ENCODE data around the gene XAGE1B. TPM values are rescaled to one million over a fixed set of nuclear protein-coding genes. Genes with fewer than 3 reads are reported as not detected.
"Not testable (repeated sequence)": the region's sequence is repeated elsewhere in the genome, so short reads cannot be mapped to it uniquely, and the experiment has no call there.

XAGE1B gene, protein sequence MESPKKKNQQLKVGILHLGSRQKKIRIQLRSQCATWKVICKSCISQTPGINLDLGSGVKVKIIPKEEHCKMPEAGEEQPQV
- total RNA-seq = not detected
- long read RNA-seq = 0 reads

DNA sequence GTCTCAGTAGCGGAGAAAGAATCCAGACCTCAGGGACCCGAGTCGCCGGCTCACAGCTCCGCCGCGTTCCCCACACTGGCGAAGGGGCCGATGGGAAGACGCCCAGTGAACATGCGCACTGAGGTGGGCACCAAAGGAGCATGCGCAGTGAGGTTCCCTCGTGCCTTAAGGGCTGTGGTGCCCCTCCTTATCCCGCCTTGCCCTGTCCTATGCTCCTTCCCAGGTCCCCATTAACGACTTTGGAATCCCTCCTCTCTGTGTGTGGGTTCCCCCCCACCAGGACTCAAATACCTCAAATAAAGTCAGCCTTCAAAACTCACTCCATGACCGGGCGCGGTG, at the start of gene XAGE1B:
XAGE1B (minus strand) TSS at position 77 of the 339 bp plus-strand sequence. CDS start 1,536 bp downstream, outside the sequence.
- DNase-seq; intact Hi-C loops (cut with micrococcal nuclease); ATAC-seq: not testable (repeated sequence)

DNA sequence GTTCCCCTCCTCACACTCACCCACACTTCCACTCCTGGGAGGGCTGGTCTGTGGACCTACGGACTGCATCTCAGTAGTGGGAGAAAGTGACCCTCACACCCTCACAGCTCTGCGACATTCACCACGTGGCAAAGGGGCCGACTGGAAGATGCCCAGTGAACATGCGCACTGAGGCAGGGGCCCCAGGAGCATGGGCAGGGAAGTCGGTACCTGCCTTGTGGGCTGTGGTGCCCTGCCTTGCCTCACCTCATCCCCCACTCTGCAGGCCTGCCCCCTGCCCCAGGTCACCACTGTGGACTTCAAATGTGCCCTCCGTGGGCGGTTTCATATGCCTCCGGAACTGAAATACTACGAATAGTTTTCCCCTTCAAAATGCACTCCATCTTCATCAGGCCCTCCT, 46.2 kb upstream of the XAGE1B start:
- intact Hi-C loops (cut with micrococcal nuclease) = no loop called here
- no peak for ATAC-seq
- no peak for DNase-seq

DNA sequence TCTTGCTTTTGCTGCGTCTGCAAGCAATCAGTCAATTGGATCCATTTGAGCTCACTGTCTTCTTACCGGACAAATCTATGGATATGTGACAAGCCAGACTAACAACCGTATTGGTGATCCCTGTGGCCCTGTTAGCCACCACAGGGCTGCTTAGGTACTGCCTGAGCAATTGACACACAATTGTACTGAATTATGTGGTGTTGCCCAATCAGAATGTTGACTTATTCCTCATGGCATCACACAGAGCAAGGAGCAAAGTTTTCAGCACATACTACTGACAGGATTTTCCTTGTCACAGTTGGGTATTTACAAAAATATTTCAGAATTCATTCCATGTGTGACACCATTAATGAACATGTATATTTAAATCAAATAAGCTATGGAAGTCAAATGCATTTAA, 41.3 kb upstream of the XAGE1B start:
- DNase-seq (no peak), ATAC-seq (no peak)
- intact Hi-C loops (cut with micrococcal nuclease) = no loop called here

DNA sequence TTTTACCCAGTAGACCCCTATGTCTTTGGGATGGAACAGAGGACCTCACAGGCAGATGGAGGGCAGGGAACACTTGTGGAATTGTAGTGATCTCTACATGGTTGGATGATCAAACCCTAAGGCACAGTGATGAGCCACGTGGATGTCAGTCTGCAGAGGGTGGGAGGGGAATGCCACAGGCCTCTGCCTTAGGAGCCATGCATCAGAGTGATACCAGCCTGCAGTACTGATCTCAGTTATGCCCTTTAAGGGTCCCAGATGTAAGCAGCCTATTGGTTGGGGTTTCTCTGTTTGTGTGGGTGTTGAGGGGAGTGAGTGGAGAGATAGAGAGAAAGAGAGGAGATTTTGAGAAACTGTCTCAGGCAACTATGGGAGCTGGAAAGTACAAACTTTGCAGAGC, 39.9 kb upstream of the XAGE1B start:
- no peak for DNase-seq
- intact Hi-C loops (cut with micrococcal nuclease) = no loop called here
- ATAC-seq = no peak

DNA sequence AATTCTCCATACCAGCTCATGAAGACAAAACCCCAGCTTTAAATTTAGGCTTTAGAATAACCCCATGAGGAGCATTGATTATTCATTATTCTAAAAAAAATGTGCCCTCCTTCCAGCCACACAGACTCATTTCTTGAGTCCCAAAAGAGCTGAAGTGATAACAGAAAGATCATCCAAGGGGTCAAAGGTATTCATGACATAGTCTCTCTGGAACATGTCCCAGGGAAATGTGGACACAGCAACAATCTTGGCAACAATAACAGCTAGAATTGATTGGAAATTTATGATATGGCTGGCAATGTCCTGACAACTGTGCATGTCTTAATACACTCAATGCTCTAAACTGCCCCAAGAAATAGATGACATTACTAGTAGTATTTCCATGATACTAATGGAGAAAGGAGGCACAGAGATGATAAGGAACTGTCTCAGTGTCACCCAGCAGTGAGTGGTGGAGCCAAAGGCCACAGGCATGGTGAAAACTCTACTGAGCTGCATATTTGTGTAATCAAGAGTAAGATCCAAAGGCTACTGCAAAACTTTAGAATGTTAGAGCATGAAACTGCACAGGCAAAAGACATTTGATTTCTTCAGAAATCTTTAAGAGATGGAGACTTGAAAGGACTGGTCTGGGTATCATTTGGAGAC, 37.3 kb upstream of the XAGE1B start:
- DNase-seq (no peak), ATAC-seq (no peak)
- intact Hi-C loops (cut with micrococcal nuclease) = no loop called here

DNA sequence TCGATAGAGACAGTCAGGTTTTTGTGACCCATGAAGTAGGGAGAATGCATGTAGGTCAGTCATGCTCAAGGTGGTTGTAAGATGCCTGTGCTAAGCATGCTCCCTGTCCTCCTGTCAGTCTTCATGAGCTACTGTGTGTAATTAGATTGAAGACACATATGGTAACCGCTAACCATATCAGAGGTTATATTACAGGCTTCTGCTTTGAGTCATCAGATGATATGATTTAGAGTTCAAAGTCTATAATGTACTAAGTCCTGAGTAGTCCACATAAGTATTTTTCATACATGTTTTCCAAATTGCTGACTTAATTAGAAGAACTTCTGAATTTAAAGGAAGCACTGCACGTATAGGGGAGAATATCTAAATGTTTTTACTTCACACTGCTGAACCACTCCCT, 31.9 kb upstream of the XAGE1B start:
- DNase-seq; intact Hi-C loops (cut with micrococcal nuclease); ATAC-seq: not testable (repeated sequence)

DNA sequence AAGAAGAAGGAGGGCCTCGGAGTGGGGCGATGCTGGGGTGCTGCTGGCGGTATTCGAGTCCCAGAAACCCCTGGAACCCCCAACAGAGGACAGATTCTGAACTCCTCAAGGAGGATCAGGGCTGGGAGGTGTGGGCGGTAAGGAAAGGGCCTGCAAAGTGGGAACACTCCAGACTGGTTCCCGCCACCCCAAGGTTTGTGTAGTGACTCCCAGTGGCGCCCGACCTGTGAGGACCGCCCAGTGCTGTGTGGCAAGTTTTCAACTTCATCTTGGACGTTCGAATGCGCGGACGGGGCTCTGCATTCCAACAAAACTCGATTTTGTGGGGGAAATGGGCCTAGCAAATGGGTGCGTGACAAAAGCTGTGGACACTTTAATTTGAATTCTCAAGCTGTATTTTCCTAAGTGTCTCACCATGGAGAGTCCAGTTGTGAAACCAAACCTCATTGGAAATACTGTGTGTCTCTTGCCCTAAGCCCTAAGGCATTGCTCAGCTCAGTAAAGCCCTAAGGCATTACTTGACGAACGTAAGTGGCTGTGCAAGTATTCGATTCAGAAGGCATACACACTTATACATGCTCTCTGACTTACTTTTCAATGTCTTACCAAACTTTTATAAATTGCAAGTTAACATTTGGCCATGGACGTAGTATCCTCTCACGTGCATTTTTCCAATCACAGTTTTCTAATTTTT, 27.4 kb upstream of the XAGE1B start:
- intact Hi-C loops (cut with micrococcal nuclease) = no loop called here
- ATAC-seq = no peak
- no peak for DNase-seq

DNA sequence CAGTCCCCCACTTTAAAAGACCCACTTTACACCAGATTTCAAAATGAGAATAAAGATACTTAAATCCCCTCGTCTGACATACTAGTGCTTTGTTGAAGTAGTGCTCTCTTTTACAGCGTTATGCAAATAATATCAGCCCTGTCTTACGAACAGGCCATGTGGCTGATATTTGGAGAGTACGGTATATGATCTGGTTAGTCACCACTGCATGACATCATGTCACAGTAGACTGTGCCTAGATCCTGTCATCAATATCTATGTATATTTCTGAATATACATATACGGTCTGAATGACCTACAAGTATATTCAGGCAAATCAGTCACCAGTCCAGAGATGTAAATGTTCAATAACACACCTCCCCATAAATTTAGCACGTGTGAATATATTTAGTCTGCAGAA, 25.4 kb upstream of the XAGE1B start:
- DNase-seq = no peak
- intact Hi-C loops (cut with micrococcal nuclease) = no loop called here
- ATAC-seq = no peak

DNA sequence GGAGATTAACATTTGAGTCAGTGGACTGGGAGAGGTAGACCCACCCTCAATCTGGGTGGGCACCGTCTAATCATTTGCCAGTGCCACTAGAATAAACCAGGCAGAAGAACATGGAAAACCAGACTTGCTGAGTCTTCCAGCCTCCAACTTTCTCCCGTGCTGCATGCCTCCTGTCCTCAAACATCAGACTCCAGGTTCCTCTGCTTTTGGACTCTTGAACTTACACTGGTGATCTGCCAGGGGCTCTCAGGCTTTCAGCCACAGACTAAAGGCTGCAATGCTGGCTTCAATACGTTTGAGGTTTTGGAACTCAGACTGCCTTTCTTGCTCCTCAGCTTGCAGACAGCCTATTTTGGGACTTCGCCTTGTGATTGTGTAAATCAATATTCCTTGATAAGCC, 24.2 kb upstream of the XAGE1B start:
- ATAC-seq; DNase-seq; intact Hi-C loops (cut with micrococcal nuclease): not testable (repeated sequence)

DNA sequence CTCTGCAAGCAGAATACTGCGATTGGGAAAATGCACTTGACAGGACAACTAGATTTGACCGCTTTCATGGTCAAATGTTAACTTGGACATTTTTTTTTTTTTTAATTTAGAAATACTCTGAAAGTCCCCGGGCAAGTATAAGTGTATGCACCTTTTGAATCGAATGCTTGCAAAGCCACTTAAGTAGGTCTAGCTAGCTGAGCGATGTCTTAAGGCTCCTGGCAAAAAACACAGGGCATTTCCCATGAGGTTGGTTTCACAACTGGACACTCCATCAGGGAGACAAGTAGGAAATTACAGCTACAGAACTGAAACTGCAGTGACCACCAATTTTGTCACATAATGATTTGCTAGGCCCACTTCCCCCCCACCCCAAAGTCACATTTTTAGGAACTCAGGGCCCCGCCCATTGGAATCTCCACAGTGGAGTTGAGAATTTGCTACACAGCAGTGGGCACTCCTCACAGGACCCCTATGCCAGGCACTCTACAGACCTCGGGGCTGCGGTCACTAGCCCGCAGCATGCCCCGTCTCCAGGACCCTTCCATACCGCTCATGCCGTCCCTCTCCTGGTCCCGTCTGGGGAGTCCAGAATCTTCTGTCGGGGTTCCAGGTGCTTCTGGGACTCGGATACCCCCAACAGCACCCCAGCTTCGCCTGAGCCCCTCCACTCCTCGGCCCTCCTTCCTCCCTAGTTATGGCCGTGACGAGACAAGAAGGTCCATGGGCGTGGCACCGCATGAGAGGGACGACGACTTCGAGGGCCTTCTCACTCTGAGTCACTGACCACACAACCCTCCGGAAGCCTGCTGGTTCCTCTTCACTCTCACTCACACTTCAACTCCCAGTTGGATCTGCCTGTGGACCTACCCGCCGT, 515 bp downstream of the XAGE1B start:
- ATAC-seq; intact Hi-C loops (cut with micrococcal nuclease); DNase-seq: not testable (repeated sequence)

DNA sequence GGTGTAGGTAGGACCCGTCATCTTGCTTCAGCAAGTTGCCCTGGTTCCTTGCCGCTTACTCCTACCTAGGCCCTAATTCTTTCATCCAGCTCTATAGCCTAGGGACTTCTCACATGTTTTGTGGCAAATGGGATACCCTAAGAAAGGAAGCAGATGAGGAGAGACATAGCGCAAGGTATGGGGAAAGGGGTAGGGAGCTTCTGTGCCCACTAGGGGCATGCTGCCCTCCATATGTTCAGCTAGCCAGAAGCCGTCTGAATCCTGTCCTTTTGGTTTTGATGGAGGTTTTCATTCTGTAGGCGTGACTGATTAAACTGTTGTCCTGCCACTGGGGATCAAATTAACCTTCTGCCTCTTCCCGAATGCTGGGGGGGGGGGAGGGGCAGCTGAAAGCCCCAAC, 5.7 kb downstream of the XAGE1B start:
- intact Hi-C loops (cut with micrococcal nuclease); DNase-seq; ATAC-seq: not testable (repeated sequence)

DNA sequence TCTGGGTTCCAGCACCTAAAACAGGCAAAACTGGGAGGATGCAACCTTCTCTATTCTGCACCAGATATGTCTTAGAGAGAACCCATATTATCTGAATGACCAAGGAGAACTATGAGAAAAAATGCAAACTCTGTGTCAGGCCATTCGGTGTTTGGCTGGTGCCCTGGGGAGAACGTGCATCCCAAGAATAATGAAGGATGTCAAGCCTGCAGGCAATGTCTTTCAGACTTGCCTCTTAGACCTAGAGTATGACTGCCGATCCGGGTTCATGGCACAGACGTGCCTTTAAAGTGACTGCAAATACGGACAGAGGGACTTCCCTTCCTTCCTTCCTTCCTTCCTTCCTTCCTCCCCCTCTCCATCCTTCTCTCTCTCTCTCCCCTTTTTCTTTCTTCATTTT, 6.9 kb downstream of the XAGE1B start:
- DNase-seq (no peak), ATAC-seq (no peak)
- intact Hi-C loops (cut with micrococcal nuclease) = no loop called here

DNA sequence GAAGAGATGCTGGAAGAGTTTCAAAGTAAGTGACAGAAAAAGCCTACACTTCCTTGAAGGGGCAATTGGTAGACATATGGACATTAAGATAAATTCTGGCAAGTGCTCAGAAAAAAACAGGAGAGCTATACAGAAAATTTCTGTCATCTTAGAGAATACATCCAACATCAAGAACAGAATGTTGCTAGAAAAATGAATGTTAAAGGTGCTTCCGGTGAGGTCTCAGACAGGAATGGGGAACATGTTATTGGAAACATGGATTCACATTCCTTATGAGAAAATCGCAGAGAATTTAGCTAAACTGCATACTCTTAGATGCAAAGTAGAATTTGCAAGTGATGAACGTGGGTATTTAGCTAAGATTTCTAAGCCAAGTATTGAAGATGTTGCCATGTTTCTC, 9.5 kb downstream of the XAGE1B start:
- ATAC-seq = no peak
- DNase-seq = no peak
- intact Hi-C loops (cut with micrococcal nuclease) = no loop called here

DNA sequence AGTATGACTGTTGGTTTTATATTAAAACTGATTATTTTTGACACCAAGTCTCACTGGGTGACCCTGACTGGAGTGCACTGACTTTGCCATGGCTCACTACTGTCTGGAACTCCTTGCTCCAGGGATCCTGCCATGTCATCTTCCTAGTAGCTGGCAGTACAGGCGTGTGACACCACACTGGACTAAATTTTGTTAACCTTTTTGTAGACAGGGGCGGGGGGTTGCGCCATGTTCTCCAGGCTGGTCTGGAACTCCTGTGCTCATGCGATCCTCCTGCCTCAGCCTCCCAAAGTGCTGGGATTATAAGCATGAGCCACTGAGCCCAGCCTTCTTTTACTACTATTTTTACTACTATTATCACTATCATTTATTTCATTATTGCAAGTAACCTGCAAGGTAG, 12.3 kb downstream of the XAGE1B start:
- DNase-seq (no peak), ATAC-seq (no peak)
- intact Hi-C loops (cut with micrococcal nuclease) = no loop called here

DNA sequence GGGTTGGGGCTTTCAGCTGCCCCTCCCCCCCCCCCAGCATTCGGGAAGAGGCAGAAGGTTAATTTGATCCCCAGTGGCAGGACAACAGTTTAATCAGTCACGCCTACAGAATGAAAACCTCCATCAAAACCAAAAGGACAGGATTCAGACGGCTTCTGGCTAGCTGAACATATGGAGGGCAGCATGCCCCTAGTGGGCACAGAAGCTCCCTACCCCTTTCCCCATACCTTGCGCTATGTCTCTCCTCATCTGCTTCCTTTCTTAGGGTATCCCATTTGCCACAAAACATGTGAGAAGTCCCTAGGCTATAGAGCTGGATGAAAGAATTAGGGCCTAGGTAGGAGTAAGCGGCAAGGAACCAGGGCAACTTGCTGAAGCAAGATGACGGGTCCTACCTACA, 15.5 kb downstream of the XAGE1B start:
- DNase-seq; intact Hi-C loops (cut with micrococcal nuclease); ATAC-seq: not testable (repeated sequence)

DNA sequence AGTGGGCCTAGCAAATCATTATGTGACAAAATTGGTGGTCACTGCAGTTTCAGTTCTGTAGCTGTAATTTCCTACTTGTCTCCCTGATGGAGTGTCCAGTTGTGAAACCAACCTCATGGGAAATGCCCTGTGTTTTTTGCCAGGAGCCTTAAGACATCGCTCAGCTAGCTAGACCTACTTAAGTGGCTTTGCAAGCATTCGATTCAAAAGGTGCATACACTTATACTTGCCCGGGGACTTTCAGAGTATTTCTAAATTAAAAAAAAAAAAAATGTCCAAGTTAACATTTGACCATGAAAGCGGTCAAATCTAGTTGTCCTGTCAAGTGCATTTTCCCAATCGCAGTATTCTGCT, 20.5 kb downstream of the XAGE1B start:
- DNase-seq; intact Hi-C loops (cut with micrococcal nuclease): not testable (repeated sequence)

DNA sequence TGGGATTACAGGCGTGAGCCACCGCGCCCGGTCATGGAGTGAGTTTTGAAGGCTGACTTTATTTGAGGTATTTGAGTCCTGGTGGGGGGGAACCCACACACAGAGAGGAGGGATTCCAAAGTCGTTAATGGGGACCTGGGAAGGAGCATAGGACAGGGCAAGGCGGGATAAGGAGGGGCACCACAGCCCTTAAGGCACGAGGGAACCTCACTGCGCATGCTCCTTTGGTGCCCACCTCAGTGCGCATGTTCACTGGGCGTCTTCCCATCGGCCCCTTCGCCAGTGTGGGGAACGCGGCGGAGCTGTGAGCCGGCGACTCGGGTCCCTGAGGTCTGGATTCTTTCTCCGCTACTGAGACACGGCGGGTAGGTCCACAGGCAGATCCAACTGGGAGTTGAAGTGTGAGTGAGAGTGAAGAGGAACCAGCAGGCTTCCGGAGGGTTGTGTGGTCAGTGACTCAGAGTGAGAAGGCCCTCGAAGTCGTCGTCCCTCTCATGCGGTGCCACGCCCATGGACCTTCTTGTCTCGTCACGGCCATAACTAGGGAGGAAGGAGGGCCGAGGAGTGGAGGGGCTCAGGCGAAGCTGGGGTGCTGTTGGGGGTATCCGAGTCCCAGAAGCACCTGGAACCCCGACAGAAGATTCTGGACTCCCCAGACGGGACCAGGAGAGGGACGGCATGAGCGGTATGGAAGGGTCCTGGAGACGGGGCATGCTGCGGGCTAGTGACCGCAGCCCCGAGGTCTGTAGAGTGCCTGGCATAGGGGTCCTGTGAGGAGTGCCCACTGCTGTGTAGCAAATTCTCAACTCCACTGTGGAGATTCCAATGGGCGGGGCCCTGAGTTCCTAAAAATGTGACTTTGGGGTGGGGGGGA, 21.1 kb downstream of the XAGE1B start, which contains the start of gene XAGE1A:
XAGE1A (plus strand) TSS at position 264 of the 874 bp plus-strand sequence. CDS start 1,554 bp downstream, outside the sequence.
- DNase-seq; ATAC-seq; intact Hi-C loops (cut with micrococcal nuclease): not testable (repeated sequence)

More for the DNA sequence above, 20.5 kb downstream of the XAGE1B start:
- not testable (repeated sequence) for ATAC-seq

DNA sequence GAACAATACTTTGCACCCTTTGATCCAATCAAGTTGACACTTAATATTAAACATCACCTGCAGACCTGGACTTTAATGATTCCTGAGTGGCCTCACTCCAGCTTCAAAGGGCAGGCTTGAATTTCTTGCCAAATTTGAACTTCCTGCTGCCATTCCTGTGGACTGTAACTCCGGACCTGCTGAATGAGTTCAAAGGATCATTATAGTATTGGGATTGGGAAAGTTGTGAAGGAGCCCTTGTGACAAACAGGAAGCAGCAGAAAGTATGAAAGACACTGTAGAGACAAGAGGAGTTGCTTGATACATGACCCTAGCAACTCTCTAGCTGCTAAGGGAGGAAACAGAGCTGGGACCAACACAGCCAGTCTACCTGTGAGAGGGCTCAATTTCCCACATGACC, 45.6 kb downstream of the XAGE1B start:
- intact Hi-C loops (cut with micrococcal nuclease); ATAC-seq: not testable (repeated sequence)

More for the DNA sequence above, 45.6 kb downstream of the XAGE1B start:
- not testable (repeated sequence) for DNase-seq
